Natural killer cell (primary cell): ENCODE data around the gene FABP1. TPM values are rescaled to one million over a fixed set of nuclear protein-coding genes. Genes with fewer than 3 reads are reported as not detected.

Experiments used
- ATAC-seq, 3 donors: fragments of 150-1000 bp in 2 of 3; fragments of 200-7000 bp in 1 of 3; cut with Tn5 transposase; 1 replicate in 1 of 3; 2 replicates in 2 of 3; pipeline ENCODE4 v1.10.0; 2021; ENCODE audit warnings: mild to moderate bottlenecking in 2 of 3, moderate library complexity in 2 of 3
- DNase-seq, 2 donors: peaks; one replicate each; pipeline versions ENCODE4 v3.0.0 to v3.0.0-alpha.2; 2013 to 2021; ENCODE audit warnings: mixed read lengths in 1 of 2
- H3K27ac ChIP-seq: one replicate; pipeline ENCODE4 v1.5.1; 2013; ENCODE audit warnings: mild to moderate bottlenecking, low read length
- H3K27me3 ChIP-seq: one replicate; pipeline ENCODE4 v1.6.1; 2013; ENCODE audit warnings: low read length; ENCODE audit not compliant: control insufficient read depth, insufficient read depth
- H3K36me3 ChIP-seq: one replicate; pipeline ENCODE4 v1.6.1; 2013; ENCODE audit warnings: low read length; ENCODE audit not compliant: control insufficient read depth, insufficient read depth
- H3K4me1 ChIP-seq: one replicate; pipeline ENCODE4 v1.6.1; 2013; ENCODE audit warnings: low read length; ENCODE audit not compliant: control insufficient read depth, insufficient read depth
- H3K4me3 ChIP-seq: one replicate; pipeline ENCODE4 v1.5.1; 2013; ENCODE audit warnings: low read length
- H3K9me3 ChIP-seq: one replicate; pipeline ENCODE4 v1.6.1; 2013; ENCODE audit warnings: low read length; ENCODE audit not compliant: control insufficient read depth, insufficient read depth
- H3K27ac Mint-ChIP-seq, 2 donors: one replicate each; pipeline ENCODE4 v1.8.0; 2022; ENCODE audit warnings: mild to moderate bottlenecking in 2 of 2, mixed read lengths in 2 of 2, moderate library complexity in 1 of 2
- H3K27me3 Mint-ChIP-seq, 2 donors: one replicate each; pipeline ENCODE4 v1.8.0; 2022; ENCODE audit warnings: low read depth in 2 of 2, mixed read lengths in 2 of 2
- H3K36me3 Mint-ChIP-seq: one replicate; pipeline ENCODE4 v1.8.0; 2022; ENCODE audit warnings: mixed read lengths
- H3K4me1 Mint-ChIP-seq, 2 donors: one replicate each; pipeline ENCODE4 v1.8.0; 2022; ENCODE audit warnings: mixed read lengths in 2 of 2
- H3K4me3 Mint-ChIP-seq: one replicate; pipeline ENCODE4 v1.8.0; 2022; ENCODE audit warnings: mild to moderate bottlenecking, moderate library complexity, mixed read lengths
- H3K9me3 Mint-ChIP-seq, 2 donors: one replicate each; pipeline ENCODE4 v1.8.0; 2022; ENCODE audit warnings: mixed read lengths in 2 of 2
- CTCF ChIP-seq: fragments of 200-600 bp; IDR thresholded peaks from one replicate; pipeline ENCODE4 v1.8.0; 2022; ENCODE audit warnings: antibody characterized with exemption
- WGBS: methylation state at CpG from one replicate; pipeline ENCODE4 v1.1.7; 2013; ENCODE audit warnings: missing lambda C conversion rate; ENCODE audit not compliant: insufficient coverage; 5-methylcytosine and 5-hydroxymethylcytosine counted together
- intact Hi-C: fragments of 100-400 bp; cut with micrococcal nuclease; formaldehyde crosslinking; loops from one replicate; pipeline ENCODE4 v1.14.2; 2022
- total RNA-seq, 4 donors: library from RNA; stranded (reverse); fragments of 120-200 nt in 1 of 4; gene quantifications; one replicate each; pipeline versions ENCODE4 v1.2.3 to v1.2.4, GENCODE V29; 2013 to 2022

FABP1 gene
- total RNA-seq, 3 donors from 2014 or later (not counting 1 experiment from before 2014, with no cell fraction given) = not detected

GRCh38 chr2:88099798-88100488, 27.9 kb downstream of the FABP1 start:
- DNase-seq (no peak), ATAC-seq (no peak)
- no peak overlapping the region for H3K27ac Mint-ChIP-seq
- Histone ChIP-seq H3K4me1 (no peaks in the 10 kb centered on the region), H3K9me3 (no peaks in the 10 kb centered on the region), H3K36me3 (no peaks in the 10 kb centered on the region), H3K27ac (no peak overlapping the region), H3K27me3 (no peaks in the 10 kb centered on the region), H3K4me3 (no peak overlapping the region)
- intact Hi-C loops = no loop called here
- H3K36me3 Mint-ChIP-seq = no peaks in the 10 kb centered on the region
- no peaks in the 10 kb centered on the region for H3K4me1 Mint-ChIP-seq
- H3K27me3 Mint-ChIP-seq = peaks cover 13 to 26% of the 10 kb centered on the region in 2 donors
- TF ChIP-seq CTCF = no peak
- H3K4me3 Mint-ChIP-seq = no peak overlapping the region
- 79% methylated on average over 5 of the region's 5 CpGs for WGBS
- H3K9me3 Mint-ChIP-seq = no peaks in the 10 kb centered on the region

- Histone ChIP-seq H3K4me1 (no peaks in the 10 kb centered on the region), H3K36me3 (no peaks in the 10 kb centered on the region), H3K9me3 (no peaks in the 10 kb centered on the region), H3K4me3 (no peak overlapping the region), H3K27me3 (no peaks in the 10 kb centered on the region), H3K27ac (no peak overlapping the region)
- Mint-ChIP-seq H3K4me1 (no peaks in the 10 kb centered on the region), H3K4me3 (no peak overlapping the region), H3K36me3 (no peaks in the 10 kb centered on the region), H3K27ac (no peak overlapping the region), H3K9me3 (no peaks in the 10 kb centered on the region), H3K27me3 (peaks cover 15 to 26% of the 10 kb centered on the region in 2 donors)
- TF ChIP-seq CTCF = no peak
- intact Hi-C loops = no loop called here
- no peak for ATAC-seq
- no peak for DNase-seq
Measured at GRCh38 chr2:88098558-88098900, 29.3 kb downstream of the FABP1 start.

- no peak overlapping the region for H3K4me3 ChIP-seq
- no peaks in the 10 kb centered on the region for H3K36me3 ChIP-seq
- H3K4me1 Mint-ChIP-seq = no peaks in the 10 kb centered on the region
- no peaks in the 10 kb centered on the region for H3K9me3 ChIP-seq
- no peak for TF ChIP-seq CTCF
- DNase-seq (no peak), ATAC-seq (no peak)
- no peaks in the 10 kb centered on the region for H3K27me3 ChIP-seq
- H3K27ac ChIP-seq = no peak overlapping the region
- WGBS = 98% methylated on average over 4 of the region's 4 CpGs
- H3K4me1 ChIP-seq = no peaks in the 10 kb centered on the region
- H3K9me3 Mint-ChIP-seq = no peaks in the 10 kb centered on the region
- intact Hi-C loops = no loop called here
- H3K4me3 Mint-ChIP-seq = no peak overlapping the region
- H3K36me3 Mint-ChIP-seq = no peaks in the 10 kb centered on the region
- peaks cover 16 to 24% of the 10 kb centered on the region in 2 donors for H3K27me3 Mint-ChIP-seq
- no peak overlapping the region for H3K27ac Mint-ChIP-seq
Measured at GRCh38 chr2:88097891-88098557, 29.8 kb downstream of the FABP1 start.

- WGBS = 85% methylated on average over 3 of the region's 3 CpGs
- Mint-ChIP-seq H3K9me3 (no peaks in the 10 kb centered on the region), H3K27ac (no peak overlapping the region), H3K36me3 (no peaks in the 10 kb centered on the region), H3K4me1 (no peaks in the 10 kb centered on the region), H3K27me3 (peaks cover 12 to 16% of the 10 kb centered on the region in 2 donors), H3K4me3 (no peak overlapping the region)
- Histone ChIP-seq H3K36me3 (no peaks in the 10 kb centered on the region), H3K9me3 (no peaks in the 10 kb centered on the region), H3K27me3 (no peaks in the 10 kb centered on the region), H3K4me3 (no peak overlapping the region), H3K4me1 (no peaks in the 10 kb centered on the region), H3K27ac (no peak overlapping the region)
- TF ChIP-seq CTCF = no peak
- DNase-seq = no peak
- no peak for ATAC-seq
- intact Hi-C loops = no loop called here
Measured at GRCh38 chr2:88097192-88097591, 30.7 kb downstream of the FABP1 start.
